Measurements from ENCODE around the gene CSF1.

Gene CSF1

DNA sequence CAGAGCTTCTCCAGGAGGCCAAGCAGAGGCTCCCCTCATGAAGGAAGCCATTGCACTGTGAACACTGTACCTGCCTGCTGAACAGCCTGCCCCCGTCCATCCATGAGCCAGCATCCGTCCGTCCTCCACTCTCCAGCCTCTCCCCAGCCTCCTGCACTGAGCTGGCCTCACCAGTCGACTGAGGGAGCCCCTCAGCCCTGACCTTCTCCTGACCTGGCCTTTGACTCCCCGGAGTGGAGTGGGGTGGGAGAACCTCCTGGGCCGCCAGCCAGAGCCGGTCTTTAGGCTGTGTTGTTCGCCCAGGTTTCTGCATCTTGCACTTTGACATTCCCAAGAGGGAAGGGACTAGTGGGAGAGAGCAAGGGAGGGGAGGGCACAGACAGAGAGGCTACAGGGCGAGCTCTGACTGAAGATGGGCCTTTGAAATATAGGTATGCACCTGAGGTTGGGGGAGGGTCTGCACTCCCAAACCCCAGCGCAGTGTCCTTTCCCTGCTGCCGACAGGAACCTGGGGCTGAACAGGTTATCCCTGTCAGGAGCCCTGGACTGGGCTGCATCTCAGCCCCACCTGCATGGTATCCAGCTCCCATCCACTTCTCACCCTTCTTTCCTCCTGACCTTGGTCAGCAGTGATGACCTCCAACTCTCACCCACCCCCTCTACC is 19.1 kb downstream of the CSF1 start:
- H3K36me3 Mint-ChIP-seq (ENCODE audit: low read depth), result peaks cover 45% of the 10 kb centered on the region

DNA sequence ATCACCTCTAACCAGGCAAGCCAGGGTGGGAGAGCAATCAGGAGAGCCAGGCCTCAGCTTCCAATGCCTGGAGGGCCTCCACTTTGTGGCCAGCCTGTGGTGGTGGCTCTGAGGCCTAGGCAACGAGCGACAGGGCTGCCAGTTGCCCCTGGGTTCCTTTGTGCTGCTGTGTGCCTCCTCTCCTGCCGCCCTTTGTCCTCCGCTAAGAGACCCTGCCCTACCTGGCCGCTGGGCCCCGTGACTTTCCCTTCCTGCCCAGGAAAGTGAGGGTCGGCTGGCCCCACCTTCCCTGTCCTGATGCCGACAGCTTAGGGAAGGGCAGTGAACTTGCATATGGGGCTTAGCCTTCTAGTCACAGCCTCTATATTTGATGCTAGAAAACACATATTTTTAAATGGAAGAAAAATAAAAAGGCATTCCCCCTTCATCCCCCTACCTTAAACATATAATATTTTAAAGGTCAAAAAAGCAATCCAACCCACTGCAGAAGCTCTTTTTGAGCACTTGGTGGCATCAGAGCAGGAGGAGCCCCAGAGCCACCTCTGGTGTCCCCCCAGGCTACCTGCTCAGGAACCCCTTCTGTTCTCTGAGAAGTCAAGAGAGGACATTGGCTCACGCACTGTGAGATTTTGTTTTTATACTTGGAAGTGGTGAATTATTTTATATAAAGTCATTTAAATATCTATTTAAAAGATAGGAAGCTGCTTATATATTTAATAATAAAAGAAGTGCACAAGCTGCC is 19.8 kb downstream of the CSF1 start:
- Mint-ChIP-seq H3K4me3 (no peak overlapping the region), H3K4me1 (ENCODE audit: low read depth) (peaks cover 10% of the 10 kb centered on the region), H3K36me3 (ENCODE audit: low read depth) (peaks cover 39% of the 10 kb centered on the region), H3K27me3 (ENCODE audit: low read depth) (no peaks in the 10 kb centered on the region), H3K27ac (no peak overlapping the region), H3K9me3 (no peaks in the 10 kb centered on the region)

More for the DNA sequence above, 19.1 kb downstream of the CSF1 start:
- Mint-ChIP-seq H3K27me3 (ENCODE audit: low read depth) (no peaks in the 10 kb centered on the region), H3K4me3 (no peak overlapping the region), H3K9me3 (no peaks in the 10 kb centered on the region), H3K27ac (no peak overlapping the region), H3K4me1 (ENCODE audit: low read depth) (peaks cover 12% of the 10 kb centered on the region)

DNA sequence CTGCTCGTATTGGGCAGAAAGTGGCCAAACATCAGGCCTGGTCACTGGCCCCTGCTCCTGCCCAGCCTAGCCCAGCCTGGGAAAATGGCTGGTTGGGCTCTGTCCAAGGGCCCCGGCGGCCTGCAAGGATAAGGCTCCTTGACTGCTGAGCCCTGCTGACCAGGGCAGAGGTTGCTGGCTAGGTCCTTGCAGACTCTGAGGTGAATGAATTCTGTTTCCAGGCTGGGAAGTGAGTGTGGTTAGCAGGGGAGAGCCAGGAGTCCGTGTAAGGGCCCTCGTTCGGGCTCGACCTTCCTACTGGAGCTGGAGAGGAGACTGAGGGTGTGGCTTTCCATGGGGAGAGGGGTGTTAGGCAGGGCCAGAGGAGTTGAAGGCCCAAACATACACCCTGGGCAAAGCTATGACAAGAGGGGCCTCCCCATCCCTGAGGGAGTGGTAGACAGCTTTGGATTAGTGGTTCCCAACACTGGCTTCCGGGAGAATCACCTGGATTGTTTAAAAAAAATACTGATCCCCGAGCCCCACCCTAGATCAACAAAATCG is 20.6 kb downstream of the CSF1 start:
- Mint-ChIP-seq H3K27me3 (ENCODE audit: low read depth) (no peaks in the 10 kb centered on the region), H3K4me3 (no peak overlapping the region), H3K36me3 (ENCODE audit: low read depth) (peaks cover 30% of the 10 kb centered on the region), H3K27ac (peak overlapping the region; percentile 36), H3K4me1 (ENCODE audit: low read depth) (peaks cover 10% of the 10 kb centered on the region), H3K9me3 (no peaks in the 10 kb centered on the region)

DNA sequence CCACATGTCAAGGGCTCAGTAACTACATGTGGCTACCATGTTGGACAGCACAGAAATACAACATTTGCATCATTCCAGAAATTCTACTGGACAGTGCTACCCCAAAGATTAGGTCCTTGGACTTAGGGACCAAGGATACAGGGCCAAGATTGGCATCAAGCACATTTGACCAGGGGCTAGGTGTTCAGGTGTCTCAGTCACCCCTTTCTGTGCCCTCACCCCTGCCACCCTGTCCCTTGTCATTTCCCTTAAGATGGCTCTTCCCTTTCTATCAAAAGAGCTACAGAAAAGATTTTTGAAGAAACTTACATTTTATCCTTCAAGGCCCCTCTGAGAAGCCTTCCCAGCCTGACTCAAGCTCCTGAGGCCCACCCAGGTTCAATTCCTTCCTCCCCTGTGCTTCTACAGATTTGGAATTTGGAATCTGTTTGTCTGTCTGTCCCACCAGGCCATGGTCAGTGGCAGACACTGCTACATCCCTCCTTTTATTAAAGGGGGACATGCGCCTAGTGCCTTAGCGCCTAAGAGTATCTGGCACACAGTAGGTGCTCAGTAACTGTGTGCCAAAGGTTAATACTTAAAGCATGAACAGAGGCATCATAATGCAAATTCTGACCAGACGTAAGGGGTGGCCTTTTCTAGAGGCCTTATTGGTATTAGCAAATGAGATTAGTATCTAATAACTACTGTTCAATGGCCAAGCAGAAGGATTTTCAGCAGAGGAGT is 21.4 kb downstream of the CSF1 start:
- no peak overlapping the region for H3K4me3 Mint-ChIP-seq
- peaks cover 25% of the 10 kb centered on the region for H3K36me3 Mint-ChIP-seq (ENCODE audit: low read depth)
- peaks cover 5% of the 10 kb centered on the region for H3K9me3 Mint-ChIP-seq
- peaks cover 10% of the 10 kb centered on the region for H3K4me1 Mint-ChIP-seq (ENCODE audit: low read depth)
- peaks cover 4% of the 10 kb centered on the region for H3K27me3 Mint-ChIP-seq (ENCODE audit: low read depth)
- H3K27ac Mint-ChIP-seq, result no peak overlapping the region

DNA sequence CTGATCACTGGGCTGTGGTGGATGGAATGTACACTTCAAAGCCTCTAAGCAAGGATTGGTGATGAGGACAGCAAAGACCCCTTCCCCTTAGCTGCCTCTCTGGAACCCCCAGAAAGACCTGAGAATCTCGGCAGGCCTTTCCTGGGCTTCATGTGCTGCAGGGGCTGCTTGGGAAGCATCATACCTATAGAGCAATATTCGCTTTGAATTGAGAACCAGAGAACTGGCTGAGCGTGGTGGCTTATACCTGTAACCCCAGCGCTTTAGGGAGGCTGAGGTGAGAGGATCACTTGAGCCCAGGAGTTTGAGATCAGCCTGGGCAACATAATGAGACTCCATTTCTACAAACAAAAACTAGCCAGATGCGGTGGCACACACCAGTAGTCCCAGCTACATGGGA is 22.0 kb downstream of the CSF1 start:
- H3K4me3 Mint-ChIP-seq, result no peak overlapping the region
- H3K4me1 Mint-ChIP-seq (ENCODE audit: low read depth), result peaks cover 10% of the 10 kb centered on the region
- peaks cover 22% of the 10 kb centered on the region for H3K36me3 Mint-ChIP-seq (ENCODE audit: low read depth)
- H3K27ac Mint-ChIP-seq, result no peak overlapping the region
- H3K27me3 Mint-ChIP-seq (ENCODE audit: low read depth), result peaks cover 6% of the 10 kb centered on the region
- H3K9me3 Mint-ChIP-seq, result peaks cover 11% of the 10 kb centered on the region

DNA sequence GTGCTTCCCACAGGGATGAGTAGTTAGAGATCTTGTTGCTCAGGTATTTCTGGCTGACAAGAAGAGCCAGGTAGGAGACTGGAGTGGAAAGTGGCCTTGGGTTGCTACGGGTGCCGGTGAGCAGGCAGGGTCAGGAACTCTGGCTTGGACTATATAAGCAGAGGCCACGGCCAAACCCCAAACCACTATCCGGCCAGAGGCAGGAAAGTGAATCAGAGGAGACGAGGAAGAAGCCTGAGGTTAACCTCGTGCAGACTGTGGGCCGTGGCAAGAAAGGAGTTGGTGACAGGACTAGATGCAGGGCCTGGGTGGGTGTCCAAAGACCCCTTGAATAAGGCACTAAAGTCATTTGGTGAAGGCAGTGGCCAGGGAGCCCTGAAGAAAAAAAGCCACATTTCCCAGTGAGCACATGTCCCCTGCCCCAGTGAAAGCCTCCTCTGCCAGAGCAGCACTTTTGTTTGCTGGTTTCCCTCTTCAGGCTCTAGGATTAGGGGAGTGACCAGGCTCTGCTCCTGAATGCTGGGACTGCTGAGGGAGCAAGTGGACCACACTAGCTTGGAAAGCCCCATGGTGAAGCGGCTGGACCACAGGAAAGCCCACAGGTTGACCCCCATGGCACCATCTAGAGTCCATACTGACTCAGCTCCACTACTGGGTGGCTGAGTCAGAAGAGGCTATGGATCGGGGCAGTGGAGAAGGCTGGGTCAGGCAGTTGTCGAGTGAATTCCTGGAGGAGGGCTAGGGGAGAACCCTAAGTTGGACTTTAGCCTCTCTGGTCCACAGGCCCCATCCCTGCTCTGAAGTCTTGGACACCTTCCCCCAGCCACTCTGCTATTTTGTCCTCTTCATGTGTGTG is 23.4 kb downstream of the CSF1 start:
- H3K27ac Mint-ChIP-seq, result no peak overlapping the region
- peaks cover 17% of the 10 kb centered on the region for H3K27me3 Mint-ChIP-seq (ENCODE audit: low read depth)
- H3K9me3 Mint-ChIP-seq, result peaks cover 17% of the 10 kb centered on the region
- H3K4me1 Mint-ChIP-seq (ENCODE audit: low read depth), result peaks cover 10% of the 10 kb centered on the region
- no peak overlapping the region for H3K4me3 Mint-ChIP-seq
- H3K36me3 Mint-ChIP-seq (ENCODE audit: low read depth), result peaks cover 13% of the 10 kb centered on the region

- Mint-ChIP-seq H3K4me3 (no peak overlapping the region), H3K27ac (no peak overlapping the region), H3K4me1 (ENCODE audit: low read depth) (peaks cover 11% of the 10 kb centered on the region), H3K27me3 (ENCODE audit: low read depth) (peaks cover 23% of the 10 kb centered on the region), H3K9me3 (peaks cover 23% of the 10 kb centered on the region), H3K36me3 (ENCODE audit: low read depth) (peaks cover 7% of the 10 kb centered on the region)
These were observed 24.8 kb downstream of the CSF1 start for GRCh38 chr1:109935451-109935900.

GRCh38 chr1:109937738-109938137 is 27.1 kb downstream of the CSF1 start:
- H3K9me3 Mint-ChIP-seq, result peaks cover 23% of the 10 kb centered on the region
- H3K27ac Mint-ChIP-seq, result no peak overlapping the region
- no peak overlapping the region for H3K4me3 Mint-ChIP-seq
- peaks cover 11% of the 10 kb centered on the region for H3K4me1 Mint-ChIP-seq (ENCODE audit: low read depth)
- H3K36me3 Mint-ChIP-seq (ENCODE audit: low read depth), result peaks cover 5% of the 10 kb centered on the region
- peaks cover 23% of the 10 kb centered on the region for H3K27me3 Mint-ChIP-seq (ENCODE audit: low read depth)

DNA sequence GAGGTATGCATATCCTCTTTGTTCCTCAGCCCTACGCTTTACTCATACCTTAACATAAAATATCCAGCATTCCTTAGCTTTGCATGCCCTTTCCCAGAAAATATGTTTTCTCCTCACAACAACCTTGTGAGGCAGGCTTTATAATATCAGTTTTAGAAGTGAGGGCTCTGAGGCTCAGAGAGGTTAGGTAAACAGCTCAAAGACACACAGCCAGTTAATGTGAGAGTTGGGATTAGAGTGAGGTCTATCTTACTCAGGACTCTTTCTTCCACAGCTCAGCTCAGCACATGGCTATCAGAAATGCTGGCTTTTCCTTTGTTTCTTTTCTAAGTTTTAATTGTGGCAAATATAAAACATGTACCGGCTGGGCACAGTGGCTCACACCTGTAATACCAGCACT is 27.9 kb downstream of the CSF1 start:
- peaks cover 23% of the 10 kb centered on the region for H3K9me3 Mint-ChIP-seq
- no peak overlapping the region for H3K27ac Mint-ChIP-seq
- peaks cover 23% of the 10 kb centered on the region for H3K27me3 Mint-ChIP-seq (ENCODE audit: low read depth)
- no peak overlapping the region for H3K4me3 Mint-ChIP-seq
- peaks cover 10% of the 10 kb centered on the region for H3K4me1 Mint-ChIP-seq (ENCODE audit: low read depth)
- H3K36me3 Mint-ChIP-seq (ENCODE audit: low read depth), result peaks cover 5% of the 10 kb centered on the region

GRCh38 chr1:109942434-109942833 is 31.8 kb downstream of the CSF1 start:
- H3K27me3 Mint-ChIP-seq (ENCODE audit: low read depth), result peaks cover 22% of the 10 kb centered on the region
- no peak overlapping the region for H3K27ac Mint-ChIP-seq
- peaks cover 5% of the 10 kb centered on the region for H3K4me1 Mint-ChIP-seq (ENCODE audit: low read depth)
- H3K4me3 Mint-ChIP-seq, result no peak overlapping the region
- H3K36me3 Mint-ChIP-seq (ENCODE audit: low read depth), result peaks cover 3% of the 10 kb centered on the region
- H3K9me3 Mint-ChIP-seq, result peaks cover 14% of the 10 kb centered on the region

- Mint-ChIP-seq H3K4me3 (no peak overlapping the region), H3K9me3 (peaks cover 1% of the 10 kb centered on the region), H3K27ac (no peak overlapping the region), H3K27me3 (ENCODE audit: low read depth) (peaks cover 5% of the 10 kb centered on the region), H3K4me1 (ENCODE audit: low read depth) (peaks cover 3% of the 10 kb centered on the region), H3K36me3 (ENCODE audit: low read depth) (peaks cover 2% of the 10 kb centered on the region)
These were observed 33.9 kb downstream of the CSF1 start for GRCh38 chr1:109944541-109944940.

GRCh38 chr1:109946511-109946910 is 35.9 kb downstream of the CSF1 start:
- H3K9me3 Mint-ChIP-seq, result no peaks in the 10 kb centered on the region
- peaks cover 4% of the 10 kb centered on the region for H3K27me3 Mint-ChIP-seq (ENCODE audit: low read depth)
- H3K4me3 Mint-ChIP-seq, result no peak overlapping the region
- H3K4me1 Mint-ChIP-seq (ENCODE audit: low read depth), result peaks cover 3% of the 10 kb centered on the region
- no peak overlapping the region for H3K27ac Mint-ChIP-seq
- peaks cover 2% of the 10 kb centered on the region for H3K36me3 Mint-ChIP-seq (ENCODE audit: low read depth)

DNA sequence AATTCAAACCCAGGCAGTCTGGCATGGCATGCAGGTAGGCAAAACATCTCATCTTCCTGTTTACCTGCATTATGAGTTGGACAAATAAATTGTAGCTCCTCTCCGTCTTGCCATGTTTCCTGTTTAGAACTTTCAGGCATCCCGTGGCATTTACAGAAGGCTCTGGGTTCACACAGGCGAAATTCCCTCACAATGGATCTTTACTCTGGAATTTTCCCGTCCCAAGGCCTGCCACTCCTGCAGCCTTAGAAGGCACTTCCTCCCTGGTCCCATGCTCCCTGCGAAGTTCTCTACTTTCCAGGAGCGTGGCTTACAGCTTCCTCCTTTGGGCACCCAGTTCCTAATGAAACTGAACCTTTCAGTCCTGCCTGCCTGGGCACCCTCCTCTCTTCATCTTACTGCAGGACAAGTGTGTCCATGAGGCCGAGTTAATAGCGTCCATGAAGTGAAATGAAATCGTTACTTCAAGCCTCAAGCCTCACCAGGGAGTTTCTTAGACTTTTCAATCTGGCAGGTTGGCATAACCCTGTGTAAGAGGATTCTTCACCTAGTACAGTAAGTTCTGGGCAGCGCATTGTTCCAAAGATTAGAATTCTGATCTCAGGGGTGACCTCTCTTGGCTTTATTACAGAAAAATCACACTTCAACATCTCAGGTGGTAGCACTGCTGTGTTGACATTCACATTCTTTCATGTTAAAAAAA is 37.1 kb downstream of the CSF1 start:
- H3K4me3 Mint-ChIP-seq, result no peak overlapping the region
- H3K36me3 Mint-ChIP-seq (ENCODE audit: low read depth), result peaks cover 2% of the 10 kb centered on the region
- H3K27ac Mint-ChIP-seq, result no peak overlapping the region
- no peaks in the 10 kb centered on the region for H3K9me3 Mint-ChIP-seq
- H3K27me3 Mint-ChIP-seq (ENCODE audit: low read depth), result peaks cover 4% of the 10 kb centered on the region
- peaks cover 3% of the 10 kb centered on the region for H3K4me1 Mint-ChIP-seq (ENCODE audit: low read depth)
